Measurements from ENCODE around the gene MYO1D. TPM values are rescaled to one million over a fixed set of nuclear protein-coding genes. Genes with fewer than 3 reads are reported as not detected.
A peak's percentile ranks its signal among the peaks of the same experiment; 100 is the strongest.

The MYO1D gene
- total RNA-seq, 1 donor from 2014 or later: 12.9 TPM

- H3K36me3 Mint-ChIP-seq (ENCODE audit: low read depth): no peaks in the 10 kb centered on the region
- H3K27me3 Mint-ChIP-seq: peaks cover 5% of the 10 kb centered on the region
- no peaks in the 10 kb centered on the region for H3K4me1 Mint-ChIP-seq
- intact Hi-C loops (cut with micrococcal nuclease): no loop called here
- H3K4me3 Mint-ChIP-seq: no peak overlapping the region
- no peak for DNase-seq
- no peak overlapping the region for H3K27ac Mint-ChIP-seq
- H3K9me3 Mint-ChIP-seq: no peaks in the 10 kb centered on the region
Measured at GRCh38 chr17:32623196-32623595, 253.7 kb downstream of the MYO1D start.

GRCh38 chr17:32622540-32622939, 254.4 kb downstream of the MYO1D start:
- H3K27ac Mint-ChIP-seq: no peak overlapping the region
- no peak for DNase-seq
- no peaks in the 10 kb centered on the region for H3K4me1 Mint-ChIP-seq
- no peaks in the 10 kb centered on the region for H3K36me3 Mint-ChIP-seq (ENCODE audit: low read depth)
- H3K4me3 Mint-ChIP-seq: no peak overlapping the region
- H3K27me3 Mint-ChIP-seq: peaks cover 5% of the 10 kb centered on the region
- intact Hi-C loops (cut with micrococcal nuclease): no loop called here
- no peaks in the 10 kb centered on the region for H3K9me3 Mint-ChIP-seq

- DNase-seq: no peak
- no peak overlapping the region for H3K4me3 Mint-ChIP-seq
- intact Hi-C loops (cut with micrococcal nuclease): no loop called here
- H3K4me1 Mint-ChIP-seq: no peaks in the 10 kb centered on the region
- no peaks in the 10 kb centered on the region for H3K27me3 Mint-ChIP-seq
- no peaks in the 10 kb centered on the region for H3K9me3 Mint-ChIP-seq
- H3K27ac Mint-ChIP-seq: no peak overlapping the region
- H3K36me3 Mint-ChIP-seq (ENCODE audit: low read depth): no peaks in the 10 kb centered on the region
Measured at GRCh38 chr17:32621612-32622312, 255.2 kb downstream of the MYO1D start.

- Mint-ChIP-seq H3K36me3 (ENCODE audit: low read depth) (no peaks in the 10 kb centered on the region), H3K4me1 (no peaks in the 10 kb centered on the region), H3K4me3 (no peak overlapping the region), H3K9me3 (no peaks in the 10 kb centered on the region), H3K27me3 (peaks cover 2% of the 10 kb centered on the region), H3K27ac (no peak overlapping the region)
- intact Hi-C loops (cut with micrococcal nuclease): no loop called here
- DNase-seq: no peak
Measured at GRCh38 chr17:32615326-32615725, 261.6 kb downstream of the MYO1D start.

GRCh38 chr17:32610943-32611342, 266.0 kb downstream of the MYO1D start:
- intact Hi-C loops (cut with micrococcal nuclease): no loop called here
- H3K27ac Mint-ChIP-seq: no peak overlapping the region
- no peaks in the 10 kb centered on the region for H3K36me3 Mint-ChIP-seq (ENCODE audit: low read depth)
- DNase-seq: no peak
- H3K9me3 Mint-ChIP-seq: no peaks in the 10 kb centered on the region
- peaks cover 5% of the 10 kb centered on the region for H3K27me3 Mint-ChIP-seq
- no peak overlapping the region for H3K4me3 Mint-ChIP-seq
- peaks cover 6% of the 10 kb centered on the region for H3K4me1 Mint-ChIP-seq

- H3K27ac Mint-ChIP-seq: no peak overlapping the region
Measured at GRCh38 chr17:32609884-32610650, 266.9 kb downstream of the MYO1D start.

GRCh38 chr17:32609085-32609484, 267.8 kb downstream of the MYO1D start:
- intact Hi-C loops (cut with micrococcal nuclease): loop anchor here (1.0 kb wide), 3 partner anchors 126 to 147 kb away; no protein-coding TSS in a partner anchor
- Mint-ChIP-seq H3K9me3 (no peaks in the 10 kb centered on the region), H3K27me3 (peaks cover 3% of the 10 kb centered on the region), H3K4me3 (no peak overlapping the region), H3K4me1 (peaks cover 6% of the 10 kb centered on the region), H3K27ac (no peak overlapping the region), H3K36me3 (ENCODE audit: low read depth) (no peaks in the 10 kb centered on the region)
- DNase-seq: peak; percentile 88

More at GRCh38 chr17:32609884-32610650, 266.9 kb downstream of the MYO1D start:
- Mint-ChIP-seq H3K4me3 (no peak overlapping the region), H3K36me3 (ENCODE audit: low read depth) (no peaks in the 10 kb centered on the region), H3K4me1 (peaks cover 6% of the 10 kb centered on the region), H3K27me3 (peaks cover 5% of the 10 kb centered on the region), H3K9me3 (no peaks in the 10 kb centered on the region)
- DNase-seq: no peak
- intact Hi-C loops (cut with micrococcal nuclease): loop anchor here (1.0 kb wide), 3 partner anchors 127 to 148 kb away; no protein-coding TSS in a partner anchor

GRCh38 chr17:32608267-32608666, 268.7 kb downstream of the MYO1D start:
- intact Hi-C loops (cut with micrococcal nuclease): no loop called here
- peaks cover 3% of the 10 kb centered on the region for H3K27me3 Mint-ChIP-seq
- H3K9me3 Mint-ChIP-seq: no peaks in the 10 kb centered on the region
- H3K4me1 Mint-ChIP-seq: peaks cover 6% of the 10 kb centered on the region
- no peaks in the 10 kb centered on the region for H3K36me3 Mint-ChIP-seq (ENCODE audit: low read depth)
- no peak overlapping the region for H3K4me3 Mint-ChIP-seq
- H3K27ac Mint-ChIP-seq: no peak overlapping the region
- no peak for DNase-seq

- Mint-ChIP-seq H3K27me3 (peaks cover 3% of the 10 kb centered on the region), H3K4me3 (no peak overlapping the region), H3K9me3 (no peaks in the 10 kb centered on the region), H3K27ac (no peak overlapping the region), H3K4me1 (peaks cover 9% of the 10 kb centered on the region), H3K36me3 (ENCODE audit: low read depth) (no peaks in the 10 kb centered on the region)
- DNase-seq: peak; percentile 12
- intact Hi-C loops (cut with micrococcal nuclease): no loop called here
Measured at GRCh38 chr17:32604966-32605365, 272.0 kb downstream of the MYO1D start.

GRCh38 chr17:32602396-32602795, 274.5 kb downstream of the MYO1D start:
- H3K27me3 Mint-ChIP-seq: no peaks in the 10 kb centered on the region

GRCh38 chr17:32601866-32602265, 275.1 kb downstream of the MYO1D start:
- H3K4me3 Mint-ChIP-seq: no peak overlapping the region
- no peak for DNase-seq
- H3K9me3 Mint-ChIP-seq: no peaks in the 10 kb centered on the region
- H3K4me1 Mint-ChIP-seq: peaks cover 3% of the 10 kb centered on the region
- intact Hi-C loops (cut with micrococcal nuclease): no loop called here
- no peaks in the 10 kb centered on the region for H3K36me3 Mint-ChIP-seq (ENCODE audit: low read depth)
- H3K27ac Mint-ChIP-seq: no peak overlapping the region
- H3K27me3 Mint-ChIP-seq: no peaks in the 10 kb centered on the region

More at GRCh38 chr17:32602396-32602795, 274.5 kb downstream of the MYO1D start:
- no peak overlapping the region for H3K27ac Mint-ChIP-seq
- intact Hi-C loops (cut with micrococcal nuclease): no loop called here
- peaks cover 3% of the 10 kb centered on the region for H3K4me1 Mint-ChIP-seq
- no peak for DNase-seq
- H3K9me3 Mint-ChIP-seq: no peaks in the 10 kb centered on the region
- no peaks in the 10 kb centered on the region for H3K36me3 Mint-ChIP-seq (ENCODE audit: low read depth)
- H3K4me3 Mint-ChIP-seq: no peak overlapping the region

GRCh38 chr17:32596628-32597027, 280.3 kb downstream of the MYO1D start:
- H3K36me3 Mint-ChIP-seq (ENCODE audit: low read depth): no peaks in the 10 kb centered on the region
- peaks cover 12% of the 10 kb centered on the region for H3K4me1 Mint-ChIP-seq
- DNase-seq: no peak
- H3K27ac Mint-ChIP-seq: no peak overlapping the region
- H3K4me3 Mint-ChIP-seq: no peak overlapping the region
- H3K9me3 Mint-ChIP-seq: no peaks in the 10 kb centered on the region
- intact Hi-C loops (cut with micrococcal nuclease): no loop called here
- H3K27me3 Mint-ChIP-seq: no peaks in the 10 kb centered on the region

GRCh38 chr17:32596206-32596605, 280.7 kb downstream of the MYO1D start:
- H3K36me3 Mint-ChIP-seq (ENCODE audit: low read depth): no peaks in the 10 kb centered on the region
- no peak for DNase-seq
- no peak overlapping the region for H3K27ac Mint-ChIP-seq
- H3K4me1 Mint-ChIP-seq: peaks cover 12% of the 10 kb centered on the region
- no peak overlapping the region for H3K4me3 Mint-ChIP-seq
- intact Hi-C loops (cut with micrococcal nuclease): no loop called here
- H3K9me3 Mint-ChIP-seq: no peaks in the 10 kb centered on the region
- H3K27me3 Mint-ChIP-seq: no peaks in the 10 kb centered on the region

- Mint-ChIP-seq H3K4me3 (no peak overlapping the region), H3K36me3 (ENCODE audit: low read depth) (no peaks in the 10 kb centered on the region), H3K27me3 (no peaks in the 10 kb centered on the region), H3K9me3 (no peaks in the 10 kb centered on the region), H3K27ac (no peak overlapping the region), H3K4me1 (peaks cover 10% of the 10 kb centered on the region)
- intact Hi-C loops (cut with micrococcal nuclease): no loop called here
- DNase-seq: no peak
Measured at GRCh38 chr17:32593003-32593402, 283.9 kb downstream of the MYO1D start.

All from activated CD4-positive, alpha-beta T cell treated with anti-CD3 and anti-CD28 coated beads, Interleukin-2, amount 10 ng/mL, durations not matched to agents 24 days and 14 days (primary cell).